ENCODE measurements around the gene HOXD13. TPM values are rescaled to one million over a fixed set of nuclear protein-coding genes. Genes with fewer than 3 reads are reported as not detected.

The HOXD13 gene
- total RNA-seq, 1 experiment from 2014 or later: not detected

DNA sequence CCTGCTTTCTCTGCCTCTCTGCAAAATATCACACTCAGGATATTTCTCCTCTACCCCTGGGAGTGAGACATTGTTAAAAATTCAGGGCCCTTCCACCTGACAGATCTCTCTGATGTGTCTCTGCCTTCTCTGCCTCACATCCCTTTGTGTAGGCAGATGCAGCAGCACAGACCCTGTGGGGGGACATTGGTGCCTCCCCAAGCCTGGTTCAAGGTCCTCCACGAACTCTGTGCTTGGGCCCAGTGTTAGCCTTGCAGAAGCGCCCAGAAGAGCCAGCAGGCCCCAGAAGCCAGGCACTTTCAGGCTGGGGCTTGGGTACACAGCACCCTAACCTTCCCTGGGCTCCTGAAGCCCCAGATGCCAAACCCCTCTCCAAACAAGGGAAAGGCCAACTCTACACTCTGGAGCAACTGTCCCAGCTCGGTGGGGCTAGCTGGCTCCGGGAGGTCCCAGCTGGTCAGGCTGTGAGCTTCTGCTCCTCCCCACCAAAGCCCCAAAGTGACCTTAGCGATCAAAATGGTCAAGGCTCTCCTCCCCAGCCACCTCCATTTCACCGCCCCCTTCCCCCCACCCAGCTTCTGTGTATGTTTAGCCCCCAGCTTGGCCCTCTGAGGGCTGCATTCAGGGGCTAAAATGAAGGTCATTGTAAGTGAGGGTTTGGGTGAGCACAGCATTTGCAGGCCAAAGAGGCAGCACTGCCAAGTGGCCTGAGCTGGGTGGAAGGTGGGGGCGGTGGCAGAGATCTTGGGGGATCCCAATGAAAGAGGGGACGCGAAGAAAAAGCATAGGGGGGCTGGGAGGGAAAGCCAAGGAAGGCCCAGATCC lies 32.6 kb downstream of the HOXD13 start:
- Mint-ChIP-seq H3K27me3 (ENCODE audit: insufficient read depth, unreplicated experiment) (peaks cover 62% of the 10 kb centered on the region), H3K27ac (ENCODE audit: unreplicated experiment) (no peak overlapping the region), H3K4me1 (ENCODE audit: low read depth, unreplicated experiment) (peaks cover 16% of the 10 kb centered on the region), H3K4me3 (ENCODE audit: unreplicated experiment) (no peak overlapping the region), H3K36me3 (ENCODE audit: insufficient read depth, unreplicated experiment) (no peaks in the 10 kb centered on the region), H3K9me3 (ENCODE audit: unreplicated experiment) (no peaks in the 10 kb centered on the region)
- Histone ChIP-seq H3K4me1 (peaks cover 23% of the 10 kb centered on the region), H3K4me3 (ENCODE audit: low read depth, low read length) (no peak overlapping the region), H3K27me3 (replicated peaks; ENCODE audit: control insufficient read depth, insufficient read depth, low read length) (peaks cover 19% of the 10 kb centered on the region), H3K36me3 (ENCODE audit: control insufficient read depth, insufficient read depth, low read length) (no peaks in the 10 kb centered on the region), H3K9me3 (no peaks in the 10 kb centered on the region)
- no TSS peak for BruUV-seq (replicated peaks)
- intact Hi-C loops (cut with micrococcal nuclease; ENCODE audit: unreplicated experiment): loop anchor here (10.0 kb wide), 2 partner anchors 260 to 690 kb away; no protein-coding TSS in a partner anchor
- ChIA-PET POLR2A (no interaction called here), CTCF (interaction anchor here (4.0 kb wide), 1 partner anchor 331 kb away, joined by 64 read pairs; no protein-coding TSS in a partner anchor)
- no peak for DNase-seq
- TF ChIP-seq, protein P1, sequence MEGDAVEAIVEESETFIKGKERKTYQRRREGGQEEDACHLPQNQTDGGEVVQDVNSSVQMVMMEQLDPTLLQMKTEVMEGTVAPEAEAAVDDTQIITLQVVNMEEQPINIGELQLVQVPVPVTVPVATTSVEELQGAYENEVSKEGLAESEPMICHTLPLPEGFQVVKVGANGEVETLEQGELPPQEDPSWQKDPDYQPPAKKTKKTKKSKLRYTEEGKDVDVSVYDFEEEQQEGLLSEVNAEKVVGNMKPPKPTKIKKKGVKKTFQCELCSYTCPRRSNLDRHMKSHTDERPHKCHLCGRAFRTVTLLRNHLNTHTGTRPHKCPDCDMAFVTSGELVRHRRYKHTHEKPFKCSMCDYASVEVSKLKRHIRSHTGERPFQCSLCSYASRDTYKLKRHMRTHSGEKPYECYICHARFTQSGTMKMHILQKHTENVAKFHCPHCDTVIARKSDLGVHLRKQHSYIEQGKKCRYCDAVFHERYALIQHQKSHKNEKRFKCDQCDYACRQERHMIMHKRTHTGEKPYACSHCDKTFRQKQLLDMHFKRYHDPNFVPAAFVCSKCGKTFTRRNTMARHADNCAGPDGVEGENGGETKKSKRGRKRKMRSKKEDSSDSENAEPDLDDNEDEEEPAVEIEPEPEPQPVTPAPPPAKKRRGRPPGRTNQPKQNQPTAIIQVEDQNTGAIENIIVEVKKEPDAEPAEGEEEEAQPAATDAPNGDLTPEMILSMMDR (IDR thresholded peaks at IDR 0.05; ENCODE audit: insufficient read depth in 1 of 2, low read depth in 1 of 2, low read length in 1 of 2, severe bottlenecking in 1 of 2, unreplicated experiment in 1 of 2): no peak

DNA sequence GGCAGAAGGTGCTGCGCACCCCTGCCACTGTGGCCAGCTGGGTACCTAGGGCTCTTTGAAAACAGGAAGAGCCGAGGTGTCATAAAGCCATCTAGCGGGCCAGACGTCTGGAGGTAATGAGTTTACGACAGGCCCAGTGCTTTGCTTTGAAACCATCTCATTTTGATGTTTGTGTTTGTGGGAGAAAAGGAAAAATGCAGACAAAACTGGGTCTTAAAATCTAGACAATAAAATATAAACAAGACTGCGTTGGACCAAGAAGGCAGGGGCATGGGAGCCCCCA lies 33.2 kb downstream of the HOXD13 start:
- TF ChIP-seq, protein P1 (IDR thresholded peaks at IDR 0.05; ENCODE audit: insufficient read depth in 1 of 2, low read depth in 1 of 2, low read length in 1 of 2, severe bottlenecking in 1 of 2, unreplicated experiment in 1 of 2): no peak
- no peaks in the 10 kb centered on the region for H3K9me3 ChIP-seq
- ChIA-PET CTCF (interaction anchor here (4.0 kb wide), 1 partner anchor 330 kb away, joined by 64 read pairs; no protein-coding TSS in a partner anchor), POLR2A (no interaction called here)
- H3K36me3 Mint-ChIP-seq (ENCODE audit: insufficient read depth, unreplicated experiment): no peaks in the 10 kb centered on the region
- peaks cover 27% of the 10 kb centered on the region for H3K4me1 ChIP-seq
- peaks cover 58% of the 10 kb centered on the region for H3K27me3 Mint-ChIP-seq (ENCODE audit: insufficient read depth, unreplicated experiment)
- H3K27ac Mint-ChIP-seq (ENCODE audit: unreplicated experiment): no peak overlapping the region
- H3K4me1 Mint-ChIP-seq (ENCODE audit: low read depth, unreplicated experiment): peaks cover 16% of the 10 kb centered on the region
- no TSS peak for BruUV-seq (replicated peaks)
- no peak overlapping the region for H3K4me3 ChIP-seq (ENCODE audit: low read depth, low read length)
- peaks cover 20% of the 10 kb centered on the region for H3K27me3 ChIP-seq (replicated peaks; ENCODE audit: control insufficient read depth, insufficient read depth, low read length)
- H3K4me3 Mint-ChIP-seq (ENCODE audit: unreplicated experiment): no peak overlapping the region
- intact Hi-C loops (cut with micrococcal nuclease; ENCODE audit: unreplicated experiment): loop anchor here (2.0 to 10.0 kb wide), 3 partner anchors 259 to 1021 kb away; no protein-coding TSS in a partner anchor
- H3K9me3 Mint-ChIP-seq (ENCODE audit: unreplicated experiment): no peaks in the 10 kb centered on the region
- DNase-seq: no peak
- no peaks in the 10 kb centered on the region for H3K36me3 ChIP-seq (ENCODE audit: control insufficient read depth, insufficient read depth, low read length)

DNA sequence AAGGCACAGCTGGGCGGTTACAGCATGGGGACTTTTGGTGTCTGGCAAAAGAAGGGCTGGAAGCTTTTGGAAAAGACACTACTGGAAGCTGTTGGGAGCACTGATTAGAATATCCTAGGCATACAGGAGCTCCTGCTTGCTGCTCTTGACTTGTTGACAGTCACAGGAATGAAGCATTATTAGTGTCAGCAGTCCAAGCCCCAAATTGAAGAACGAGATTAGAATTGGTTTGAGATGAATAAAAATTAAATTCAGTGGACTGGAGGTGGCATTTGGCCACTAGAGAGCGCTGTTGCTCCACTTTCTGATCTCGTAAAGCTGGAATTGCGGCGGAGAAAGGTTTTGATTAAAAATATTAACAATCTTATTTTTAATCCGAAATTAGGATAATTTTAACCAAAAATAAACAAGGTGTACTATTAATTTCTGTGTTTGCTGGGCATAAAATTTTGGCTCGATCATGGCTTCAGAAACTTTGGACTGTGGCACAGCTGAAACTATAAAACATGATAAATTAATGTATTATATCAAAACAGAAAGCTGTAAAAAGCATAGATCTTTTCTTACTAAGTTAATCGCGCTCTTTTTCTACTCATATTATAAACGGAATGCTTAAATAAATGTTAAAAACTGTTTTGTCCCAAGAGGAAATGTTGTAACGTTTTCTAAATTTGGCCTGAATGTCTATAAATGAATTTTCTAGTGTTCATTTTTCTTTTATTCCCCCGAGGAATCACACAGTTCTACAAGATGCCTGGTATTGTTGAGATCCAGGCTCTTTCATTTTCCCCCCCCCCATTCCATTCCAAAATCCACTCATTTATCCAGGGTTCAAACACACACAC lies 34.6 kb downstream of the HOXD13 start:
- BruUV-seq (replicated peaks): no TSS peak
- Mint-ChIP-seq H3K36me3 (ENCODE audit: insufficient read depth, unreplicated experiment) (no peaks in the 10 kb centered on the region), H3K4me1 (ENCODE audit: low read depth, unreplicated experiment) (peaks cover 24% of the 10 kb centered on the region), H3K4me3 (ENCODE audit: unreplicated experiment) (no peak overlapping the region), H3K27ac (ENCODE audit: unreplicated experiment) (no peak overlapping the region), H3K27me3 (ENCODE audit: insufficient read depth, unreplicated experiment) (peaks cover 63% of the 10 kb centered on the region), H3K9me3 (ENCODE audit: unreplicated experiment) (no peaks in the 10 kb centered on the region)
- peak in 1 of 2 experiments; percentile 67 for DNase-seq
- no peaks in the 10 kb centered on the region for H3K36me3 ChIP-seq (ENCODE audit: control insufficient read depth, insufficient read depth, low read length)
- H3K4me1 ChIP-seq: peaks cover 29% of the 10 kb centered on the region
- H3K9me3 ChIP-seq: no peaks in the 10 kb centered on the region
- H3K4me3 ChIP-seq (ENCODE audit: low read depth, low read length): no peak overlapping the region
- H3K27me3 ChIP-seq (replicated peaks; ENCODE audit: control insufficient read depth, insufficient read depth, low read length): peaks cover 19% of the 10 kb centered on the region
- CTCF ChIA-PET: interaction anchor here (0.7 to 4.0 kb wide), 9 partner anchors 192 to 958 kb away, joined by 3 to 64 read pairs (median 4); no protein-coding TSS in a partner anchor
- intact Hi-C loops (cut with micrococcal nuclease; ENCODE audit: unreplicated experiment): loop anchor here (1.0 to 10.0 kb wide), 7 partner anchors 258 to 1020 kb away; no protein-coding TSS in a partner anchor
- POLR2A ChIA-PET: no interaction called here
- TF ChIP-seq, protein P1 (IDR thresholded peaks at IDR 0.05; ENCODE audit: insufficient read depth in 1 of 2, low read depth in 1 of 2, low read length in 1 of 2, severe bottlenecking in 1 of 2, unreplicated experiment in 1 of 2): peak; percentile 72 to 82
